SH-SY5Y (cell line): ENCODE data around the gene TVP23A.

Experiments
- GATA2 ChIP-seq: IDR thresholded peaks from 2 replicates; pipeline ENCODE4 v1.6.1; 2011; ENCODE audit warnings: mild to moderate bottlenecking, low read depth, low read length
- GATA3 ChIP-seq: IDR thresholded peaks from 2 replicates; pipeline ENCODE4 v1.6.1; 2011; ENCODE audit warnings: low read depth, mild to moderate bottlenecking, low read length, moderate library complexity

The TVP23A gene

DNA sequence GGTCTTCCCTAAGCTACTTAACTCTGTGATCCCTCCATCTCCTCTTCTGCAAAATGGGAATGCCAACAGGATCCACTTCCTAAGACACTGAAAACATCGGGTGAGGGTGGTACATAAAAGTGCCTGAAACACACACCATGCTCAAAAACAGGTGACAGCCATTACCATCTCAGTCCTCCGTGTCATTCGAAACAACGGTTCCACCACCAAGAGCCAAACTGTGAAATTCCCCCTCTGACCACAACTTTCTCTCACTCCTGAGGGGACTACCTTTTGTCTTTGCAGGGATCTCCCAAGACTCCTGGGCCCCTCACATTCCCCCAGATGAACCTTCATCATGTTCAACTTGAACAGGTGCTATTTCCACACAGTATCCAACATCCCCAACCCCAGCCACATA, 38.0 kb downstream of the TVP23A start:
- TF ChIP-seq GATA3 (no peak), GATA2 (no peak)

DNA sequence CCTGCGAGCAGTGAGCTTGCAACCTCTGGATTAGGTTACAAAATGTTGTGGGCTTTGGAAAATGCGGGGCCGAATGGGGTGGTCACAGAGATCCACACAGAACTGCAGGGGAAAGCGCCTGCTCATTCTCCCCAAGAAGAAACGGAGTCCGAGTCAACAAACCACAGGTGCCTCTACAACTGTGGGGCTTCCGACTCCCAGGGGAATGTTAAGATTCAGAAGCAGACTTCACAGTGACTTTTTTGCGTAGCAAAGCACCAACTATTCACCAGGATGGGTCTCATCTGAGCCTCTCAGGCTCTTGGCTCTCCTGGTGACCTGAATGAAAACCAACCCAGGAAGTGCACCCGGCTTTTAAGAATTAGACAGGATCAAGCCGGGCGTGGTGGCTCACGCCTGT, 41.2 kb downstream of the TVP23A start:
- no peak for TF ChIP-seq GATA3
- no peak for TF ChIP-seq GATA2

DNA sequence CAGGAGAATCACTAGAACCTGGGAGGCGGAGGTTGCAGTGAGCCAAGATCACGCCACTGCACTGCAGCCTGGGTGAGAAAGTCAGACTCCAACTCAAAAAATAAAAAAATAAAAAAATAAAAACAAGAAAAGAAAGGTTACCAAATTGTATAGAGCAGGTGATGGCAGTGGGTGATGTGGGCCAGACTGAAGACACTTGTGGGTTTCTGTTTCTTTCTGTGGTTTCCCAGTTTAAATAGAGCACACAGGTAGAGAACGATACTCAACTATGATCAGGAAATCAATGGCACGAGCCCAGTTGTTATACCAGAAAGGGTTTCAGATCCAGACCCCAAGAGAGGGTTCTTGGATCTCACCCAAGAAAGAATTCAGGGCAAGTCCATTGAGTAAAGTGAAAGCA, 42.3 kb downstream of the TVP23A start:
- TF ChIP-seq GATA2 (no peak), GATA3 (no peak)

DNA sequence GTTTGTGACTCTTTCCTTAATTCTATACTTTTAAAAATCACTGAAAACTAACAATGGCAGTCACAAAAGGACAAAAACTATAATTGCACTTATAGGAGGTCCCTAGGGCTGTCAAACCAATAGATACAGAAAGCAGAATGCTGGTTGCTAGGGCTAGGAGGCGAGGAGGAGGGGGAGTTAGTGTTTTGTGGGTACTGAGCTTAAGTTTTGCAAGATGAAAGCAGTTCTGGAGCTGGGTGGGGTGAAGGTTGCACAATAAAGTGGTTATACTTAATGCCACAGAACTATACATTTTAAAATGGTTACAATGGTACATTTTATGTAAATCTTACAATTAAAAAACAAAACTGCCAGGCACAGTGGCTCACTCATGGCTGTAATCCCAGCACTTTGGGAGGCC, 47.7 kb downstream of the TVP23A start:
- no peak for TF ChIP-seq GATA3
- TF ChIP-seq GATA2: no peak

DNA sequence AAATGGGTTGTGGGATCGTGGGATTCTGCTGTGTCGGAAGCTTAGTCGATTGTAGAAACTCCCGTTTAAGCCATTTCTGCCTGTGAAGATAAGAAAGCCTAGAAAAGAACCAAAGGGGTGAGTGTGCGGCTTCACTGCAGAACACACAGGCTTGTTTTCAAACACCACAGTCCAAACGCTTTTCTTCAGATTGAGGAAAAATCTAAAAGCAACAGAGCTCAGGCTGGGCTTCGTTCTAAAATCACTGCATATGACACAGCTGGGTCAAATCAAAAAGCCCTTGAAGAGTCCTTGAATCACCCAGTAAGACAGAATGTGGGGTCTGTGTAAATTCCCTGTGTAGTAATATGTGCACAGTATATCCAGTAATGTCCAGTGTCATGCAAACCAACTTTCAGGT, 49.2 kb downstream of the TVP23A start:
- TF ChIP-seq GATA3: no peak
- no peak for TF ChIP-seq GATA2

DNA sequence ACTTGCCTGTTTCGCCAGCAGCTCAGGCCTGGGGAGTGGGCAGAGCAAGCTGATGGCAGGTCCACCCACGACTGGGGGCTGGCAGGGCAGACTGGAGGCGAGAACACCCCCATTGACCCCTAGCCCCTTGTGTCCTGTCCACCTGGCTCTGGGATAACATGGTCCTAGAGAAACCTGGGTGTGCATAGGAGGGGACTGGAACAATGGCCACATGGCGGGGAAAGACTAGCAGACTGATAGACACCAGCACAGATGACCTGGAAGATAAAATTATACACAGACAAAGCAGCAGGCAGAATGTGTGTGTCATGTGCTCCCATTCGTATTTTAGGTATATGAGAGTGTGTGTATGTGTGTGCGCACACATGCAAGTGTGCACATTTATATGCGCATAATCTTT, 51.5 kb downstream of the TVP23A start:
- TF ChIP-seq GATA3 (no peak), GATA2 (peak; percentile 63)

DNA sequence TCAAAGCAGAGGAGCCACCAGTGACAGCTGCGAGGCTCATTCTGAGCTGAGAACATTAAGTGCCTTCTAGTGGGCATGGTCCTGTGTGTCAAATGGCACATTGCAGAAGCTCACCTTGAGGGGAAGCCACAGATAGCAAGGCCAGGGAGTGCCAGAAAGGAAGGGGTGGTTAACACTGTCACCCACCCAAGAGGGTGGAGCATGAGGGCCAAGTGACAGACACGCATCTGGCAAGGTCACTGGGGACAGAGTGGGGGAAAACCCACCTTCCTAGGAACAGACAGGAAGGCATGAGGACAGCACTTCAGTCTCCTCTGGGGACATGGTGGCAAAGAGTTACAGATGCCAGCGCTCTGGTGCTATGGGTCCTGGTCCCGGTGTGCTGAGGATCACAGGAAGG, 52.8 kb downstream of the TVP23A start:
- TF ChIP-seq GATA3 (no peak), GATA2 (no peak)

DNA sequence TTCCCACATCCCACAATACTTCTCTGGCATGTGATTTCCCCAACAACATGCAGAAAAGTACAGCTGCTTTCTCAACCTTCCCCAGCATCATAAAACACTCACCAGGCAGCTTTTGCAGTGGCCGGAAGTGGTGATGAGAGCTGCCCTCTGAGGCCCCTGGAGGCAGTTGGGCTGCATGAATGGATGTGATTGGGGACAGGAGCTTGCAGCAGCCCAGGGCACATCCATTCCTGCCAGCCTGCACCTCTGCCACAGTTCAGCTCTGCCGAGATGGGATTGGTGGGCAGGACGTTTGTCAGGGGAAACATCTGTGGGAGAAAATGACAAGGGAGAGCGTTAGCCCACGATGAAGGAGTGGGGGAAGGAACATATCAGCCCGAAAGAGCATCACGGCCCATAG, 55.1 kb downstream of the TVP23A start:
- TF ChIP-seq GATA2 (no peak), GATA3 (no peak)

DNA sequence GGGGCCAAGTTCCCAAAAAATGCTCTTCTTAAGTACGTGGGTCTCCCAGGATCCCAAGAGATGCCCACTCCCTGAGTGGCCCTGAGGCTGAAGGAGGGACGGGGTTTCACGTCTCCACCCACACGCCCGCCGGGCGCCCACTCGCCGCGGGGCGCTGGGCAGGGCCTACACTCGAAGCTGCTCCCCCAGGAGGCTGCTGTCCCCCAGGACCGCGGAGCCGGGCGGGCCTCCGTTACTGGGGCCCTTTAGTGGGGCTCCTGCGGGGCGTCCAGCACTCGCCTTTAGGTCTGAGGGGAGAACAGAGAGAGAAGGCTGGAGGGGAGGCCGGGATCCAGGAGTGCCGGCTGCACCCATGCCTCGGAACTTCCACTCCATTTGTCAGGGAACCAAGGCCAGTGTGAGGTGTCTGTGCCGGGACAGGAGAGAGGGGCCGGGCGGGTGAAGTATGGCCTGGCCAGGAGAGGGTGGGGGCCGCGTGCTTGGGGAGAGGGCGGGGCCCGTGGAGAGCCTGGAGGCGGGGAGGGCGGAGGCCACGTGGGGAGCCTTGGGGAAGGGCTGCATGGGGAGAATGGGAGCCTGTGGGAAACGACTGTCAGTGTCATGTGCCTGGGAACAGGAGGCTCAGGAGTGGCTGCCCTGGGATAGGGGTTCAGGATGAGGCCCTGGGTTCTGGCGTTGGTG, 56.1 kb downstream of the TVP23A start:
- no peak for TF ChIP-seq GATA3

DNA sequence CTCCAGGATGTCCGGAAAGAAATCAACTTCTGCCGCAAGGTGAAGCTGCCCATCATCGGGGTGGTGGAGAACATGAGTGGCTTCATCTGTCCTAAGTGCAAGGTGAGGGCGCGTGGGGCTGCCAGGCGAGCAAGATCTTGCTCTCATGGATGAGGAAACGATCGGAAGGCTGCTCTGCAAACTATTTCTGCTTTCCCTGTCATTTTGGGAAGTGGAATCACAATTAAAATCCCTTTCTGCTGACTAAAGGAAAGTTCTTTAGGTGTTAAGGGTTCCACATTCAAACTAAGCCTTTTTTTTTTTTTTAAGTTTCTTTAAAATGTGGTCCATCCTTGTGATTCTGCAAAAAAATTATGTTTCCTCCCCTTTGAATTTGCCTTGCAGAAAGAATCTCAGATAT, 57.2 kb downstream of the TVP23A start:
- TF ChIP-seq GATA3: no peak
- TF ChIP-seq GATA2: no peak

DNA sequence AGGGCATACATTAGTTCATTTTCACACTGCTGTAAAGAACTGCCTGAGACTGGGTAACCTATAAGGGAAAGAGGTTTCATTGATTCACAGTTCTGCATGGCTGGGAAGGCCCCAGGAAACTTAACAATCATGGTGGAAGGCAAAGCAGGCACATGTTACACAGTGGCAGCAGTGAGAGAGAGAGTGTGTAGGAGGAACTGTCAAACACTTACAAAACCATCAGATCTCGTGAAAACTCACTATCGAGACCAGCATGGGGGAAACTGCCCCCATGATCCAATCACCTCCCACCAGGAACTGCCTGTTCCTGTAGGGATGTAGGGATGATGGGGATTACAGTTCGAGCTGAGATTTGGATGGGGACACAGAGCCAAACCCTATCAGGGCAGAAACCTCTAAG, 57.7 kb downstream of the TVP23A start:
- TF ChIP-seq GATA3 (no peak), GATA2 (no peak)

DNA sequence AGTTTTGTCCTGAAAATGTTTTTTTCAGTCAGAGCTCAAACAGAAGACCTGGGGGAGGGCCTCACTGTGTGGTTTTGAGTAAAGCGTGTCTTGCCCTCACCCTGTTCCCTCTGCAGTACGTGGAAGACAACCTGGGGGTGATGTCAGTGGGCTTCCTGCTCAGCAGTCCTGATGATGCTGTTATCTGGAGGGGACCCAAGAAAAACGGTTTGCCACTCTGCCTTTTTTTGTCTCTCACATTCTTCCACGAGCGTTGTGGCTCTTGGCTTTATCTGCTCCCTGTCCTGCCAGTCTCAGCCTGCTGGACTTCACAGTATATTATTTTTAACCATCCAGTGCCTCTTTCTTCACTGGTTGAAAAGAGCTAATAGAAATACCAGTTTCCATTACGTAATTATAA, 62.0 kb downstream of the TVP23A start:
- no peak for TF ChIP-seq GATA2

DNA sequence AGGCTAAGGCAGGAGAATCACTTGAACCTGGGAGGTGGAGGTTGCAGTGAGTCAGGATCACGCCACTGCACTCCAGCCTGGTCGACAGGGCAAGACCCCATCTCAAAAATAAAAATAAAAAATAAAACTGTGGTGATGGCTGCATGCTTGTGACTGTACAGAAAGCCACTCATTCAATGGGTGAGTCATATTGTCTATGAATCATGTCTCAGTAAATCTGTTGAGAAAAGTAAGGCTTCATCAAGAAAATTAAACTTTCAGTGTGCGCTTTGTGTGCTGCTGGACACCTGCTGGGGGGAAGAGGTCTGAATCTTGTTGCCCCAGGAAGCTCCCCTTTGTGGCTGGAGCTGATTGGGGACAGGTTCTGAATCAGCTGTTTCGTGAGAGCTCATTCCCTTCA, 63.7 kb downstream of the TVP23A start:
- TF ChIP-seq GATA3: no peak
- TF ChIP-seq GATA2: no peak

DNA sequence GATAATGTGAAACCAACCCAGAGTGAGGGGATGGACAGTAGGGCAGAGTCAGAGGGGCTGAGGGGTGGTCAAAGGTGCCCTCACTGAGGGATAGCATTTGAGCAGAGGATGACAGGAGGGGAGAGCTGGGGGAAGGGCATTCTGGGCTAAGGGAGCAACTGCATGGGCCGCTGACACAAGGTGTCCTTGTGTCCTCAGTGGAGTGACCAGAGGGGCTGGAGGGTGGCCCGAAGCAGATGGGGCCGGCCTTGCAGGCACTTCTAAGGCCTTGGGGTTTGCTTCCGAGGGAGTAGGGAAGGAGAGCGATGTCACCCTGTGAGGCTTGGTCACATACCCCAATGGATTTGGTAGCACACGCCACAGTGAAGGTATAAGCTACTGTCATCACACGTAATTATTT, 64.9 kb downstream of the TVP23A start:
- TF ChIP-seq GATA2: no peak
- TF ChIP-seq GATA3: no peak

DNA sequence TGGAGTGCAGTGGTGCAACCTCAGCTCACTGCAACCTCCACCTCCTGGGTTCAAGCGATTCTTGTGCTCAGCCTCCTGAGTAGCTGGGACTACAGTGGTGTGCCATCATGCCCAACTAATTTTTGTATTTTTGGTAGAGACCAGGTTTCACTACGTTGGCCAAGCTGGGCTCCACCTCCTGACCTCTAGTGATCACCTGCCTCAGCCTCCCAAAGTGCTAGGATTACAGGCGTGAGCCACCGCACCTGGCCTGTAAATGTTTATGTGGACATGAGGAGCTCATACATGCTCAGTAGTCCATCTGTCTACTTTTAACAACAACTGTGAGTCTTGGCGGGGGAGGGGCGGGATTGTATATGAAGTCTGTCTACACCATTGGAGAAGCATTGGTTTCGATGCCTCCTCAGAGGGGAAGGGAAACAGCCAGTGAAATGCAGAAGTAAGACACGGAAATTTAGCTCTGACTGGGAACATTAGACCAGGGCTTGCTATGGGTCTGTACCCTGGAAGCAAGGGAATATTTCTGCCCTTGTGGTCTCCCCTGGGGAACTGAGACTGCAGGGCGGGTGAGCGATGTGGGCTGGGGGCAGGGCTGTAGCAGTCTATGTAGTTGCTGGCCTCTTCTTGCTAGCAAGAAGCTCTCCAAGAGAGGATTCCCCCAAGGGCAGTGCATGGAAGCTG, 65.6 kb downstream of the TVP23A start:
- TF ChIP-seq GATA3 (no peak), GATA2 (no peak)

DNA sequence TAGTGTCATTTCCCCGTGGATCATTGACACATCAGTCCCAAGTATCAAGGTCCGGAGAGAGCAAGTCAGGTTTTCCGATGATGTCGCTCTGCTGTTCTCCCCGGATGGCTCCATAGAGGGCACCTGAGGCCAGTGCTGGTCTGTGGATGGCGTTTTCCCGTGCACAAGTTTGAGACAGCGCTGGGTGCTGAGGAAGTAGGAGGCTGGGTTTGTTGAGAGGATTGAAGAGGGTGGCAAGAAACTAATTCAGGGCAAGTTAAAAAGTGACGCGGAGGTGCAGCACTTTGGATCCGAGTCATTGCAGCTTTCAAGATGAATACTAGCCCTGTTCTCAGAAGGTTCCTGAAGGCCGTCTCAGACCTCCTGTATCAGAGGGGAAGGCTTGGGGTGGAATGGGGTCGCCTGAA, 67.3 kb downstream of the TVP23A start:
- TF ChIP-seq GATA3 (no peak), GATA2 (no peak)
